Astrocyte (in vitro differentiated cells and primary cell): ENCODE results near the gene JOSD2. TPM values are rescaled to one million over a fixed set of nuclear protein-coding genes. Genes with fewer than 3 reads are reported as not detected.

Experiments used
- DNase-seq: peaks from one replicate; pipeline ENCODE4 v3.0.0-alpha.2; 2010; ENCODE audit warnings: low read depth
- FAIRE-seq: peaks from 2 replicates; lab custom pipeline; 2011; peaks lifted over from hg19 to GRCh38; lab: Jason Lieb, UNC
- H2AFZ ChIP-seq: 2 replicates; pipeline ENCODE4 v1.6.0; 2012; ENCODE audit warnings: low read depth, low read length, inconsistent platforms
- H3K27ac ChIP-seq: 2 replicates; pipeline ENCODE4 v1.5.1; 2011; ENCODE audit warnings: low read depth, low read length, inconsistent platforms
- H3K27me3 ChIP-seq: 2 replicates; pipeline ENCODE4 v1.6.0; 2011; ENCODE audit warnings: low read length, inconsistent platforms; ENCODE audit not compliant: insufficient read depth
- H3K36me3 ChIP-seq: 2 replicates; pipeline ENCODE4 v1.5.1; 2011; ENCODE audit warnings: low read length, inconsistent platforms; ENCODE audit not compliant: insufficient read depth
- H3K4me1 ChIP-seq: 2 replicates; pipeline ENCODE4 v1.5.1; 2011; ENCODE audit warnings: low read length, inconsistent platforms; ENCODE audit not compliant: insufficient read depth
- H3K4me2 ChIP-seq: 2 replicates; pipeline ENCODE4 v1.6.0; 2012; ENCODE audit warnings: low read length, inconsistent platforms
- H3K4me3 ChIP-seq: 2 replicates; pipeline ENCODE4 v1.5.1; 2011; ENCODE audit warnings: low read depth, mild to moderate bottlenecking, low read length, inconsistent platforms; ENCODE audit not compliant: insufficient read depth
- H3K79me2 ChIP-seq: 2 replicates; pipeline ENCODE4 v1.6.0; 2012; ENCODE audit warnings: mild to moderate bottlenecking, low read length, inconsistent platforms; ENCODE audit not compliant: insufficient read depth
- H3K9ac ChIP-seq: 2 replicates; pipeline ENCODE4 v1.6.0; 2012; ENCODE audit warnings: mild to moderate bottlenecking, low read length, inconsistent platforms
- H3K9me3 ChIP-seq: 2 replicates; pipeline ENCODE4 v1.5.1; 2012; ENCODE audit warnings: low read depth, mild to moderate bottlenecking, low read length, inconsistent platforms; ENCODE audit not compliant: insufficient read depth
- H4K20me1 ChIP-seq: 2 replicates; pipeline ENCODE4 v1.6.0; 2012; ENCODE audit warnings: low read length, inconsistent platforms; ENCODE audit not compliant: insufficient read depth
- H3K27ac Mint-ChIP-seq: one replicate; pipeline ENCODE4 v1.8.0; 2021; ENCODE audit warnings: mild to moderate bottlenecking, mixed read lengths; ENCODE audit not compliant: unreplicated experiment
- H3K27me3 Mint-ChIP-seq: one replicate; pipeline ENCODE4 v1.8.0; 2021; ENCODE audit warnings: low read depth, mixed read lengths; ENCODE audit not compliant: unreplicated experiment
- H3K36me3 Mint-ChIP-seq: one replicate; pipeline ENCODE4 v1.8.0; 2021; ENCODE audit warnings: low read depth, mixed read lengths; ENCODE audit not compliant: unreplicated experiment
- H3K4me1 Mint-ChIP-seq: one replicate; pipeline ENCODE4 v1.8.0; 2021; ENCODE audit warnings: low read depth, mixed read lengths; ENCODE audit not compliant: unreplicated experiment
- H3K4me3 Mint-ChIP-seq: one replicate; pipeline ENCODE4 v1.8.0; 2021; ENCODE audit warnings: mild to moderate bottlenecking, moderate library complexity, mixed read lengths; ENCODE audit not compliant: unreplicated experiment
- H3K9me3 Mint-ChIP-seq: one replicate; pipeline ENCODE4 v1.8.0; 2021; ENCODE audit warnings: mild to moderate bottlenecking, mixed read lengths; ENCODE audit not compliant: unreplicated experiment
- EZH2 ChIP-seq: IDR thresholded peaks from 2 replicates; pipeline ENCODE4 v1.6.1; 2012; ENCODE audit warnings: mild to moderate bottlenecking, low read length, inconsistent platforms; ENCODE audit not compliant: insufficient read depth
- total RNA-seq: library from RNA; stranded (reverse); gene quantifications from 2 replicates; pipeline ENCODE4 v1.2.1, GENCODE V29; 2021
- TF ChIP-seq, protein P1 (sequence below): IDR thresholded peaks from 2 replicates; pipeline ENCODE4 v1.5.1; 2011; ENCODE audit warnings: low read depth, mild to moderate bottlenecking, inconsistent platforms, low read length, moderate library complexity; ENCODE audit not compliant: insufficient read depth

Gene JOSD2
- total RNA-seq, 1 donor from 2014 or later: not detected

DNA sequence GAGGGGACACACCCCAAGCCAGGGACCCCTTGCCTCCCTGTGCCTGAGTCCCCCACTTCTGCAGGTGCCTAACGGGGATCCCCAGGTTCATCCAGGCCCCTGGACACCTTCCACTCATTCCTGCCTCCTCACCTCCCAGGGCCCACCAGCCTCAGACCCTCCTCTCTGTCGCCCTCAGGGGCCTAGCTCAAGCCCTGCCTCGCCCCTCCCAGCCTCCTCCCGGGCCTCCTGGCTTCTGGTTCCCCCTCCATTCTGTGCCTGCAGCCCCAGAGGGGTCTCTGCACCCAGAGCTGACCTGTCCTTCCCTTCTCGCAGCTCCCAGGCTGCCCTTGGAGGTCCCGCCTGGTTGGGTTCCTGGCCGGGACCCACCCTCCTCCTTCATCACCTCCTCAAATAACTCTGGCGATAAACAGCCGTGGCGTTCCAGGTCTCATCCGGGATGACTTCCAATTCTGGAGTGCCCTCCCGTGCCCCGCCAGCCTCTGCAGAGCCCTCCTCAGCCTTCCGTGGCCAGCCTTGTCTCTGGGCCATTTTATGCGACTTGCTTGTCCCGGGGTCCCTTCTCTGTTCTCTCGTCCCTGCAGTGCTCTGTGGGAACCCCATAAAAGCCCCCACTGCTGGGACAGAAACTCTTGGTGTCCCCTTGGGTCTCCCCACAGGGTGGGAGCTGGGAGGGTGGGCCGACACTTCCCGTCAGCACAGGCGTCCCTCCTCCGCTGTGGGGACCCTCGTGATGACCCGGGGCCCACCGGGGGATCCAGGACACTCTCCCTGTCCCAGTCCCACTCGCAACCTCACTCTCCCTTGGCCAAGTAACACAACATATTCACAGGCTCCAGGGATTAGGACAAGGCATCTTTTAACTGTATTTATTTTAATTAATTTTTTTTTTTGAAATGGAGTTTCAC lies 9.2 kb downstream of the JOSD2 start:
- H3K79me2 ChIP-seq: no peaks in the 10 kb centered on the region
- H3K9me3 ChIP-seq: no peaks in the 10 kb centered on the region
- Mint-ChIP-seq H3K4me1 (no peaks in the 10 kb centered on the region), H3K36me3 (no peaks in the 10 kb centered on the region), H3K4me3 (no peak overlapping the region), H3K27ac (no peak overlapping the region), H3K27me3 (no peaks in the 10 kb centered on the region), H3K9me3 (peaks cover 11% of the 10 kb centered on the region)
- no peak overlapping the region for H3K27ac ChIP-seq
- no peak overlapping the region for H3K9ac ChIP-seq
- H3K4me3 ChIP-seq: no peak overlapping the region
- H3K36me3 ChIP-seq: no peaks in the 10 kb centered on the region
- peaks cover 4% of the 10 kb centered on the region for H3K27me3 ChIP-seq
- H3K4me2 ChIP-seq: no peak overlapping the region
- H4K20me1 ChIP-seq: no peaks in the 10 kb centered on the region
- no peak for DNase-seq
- TF ChIP-seq, protein P1, sequence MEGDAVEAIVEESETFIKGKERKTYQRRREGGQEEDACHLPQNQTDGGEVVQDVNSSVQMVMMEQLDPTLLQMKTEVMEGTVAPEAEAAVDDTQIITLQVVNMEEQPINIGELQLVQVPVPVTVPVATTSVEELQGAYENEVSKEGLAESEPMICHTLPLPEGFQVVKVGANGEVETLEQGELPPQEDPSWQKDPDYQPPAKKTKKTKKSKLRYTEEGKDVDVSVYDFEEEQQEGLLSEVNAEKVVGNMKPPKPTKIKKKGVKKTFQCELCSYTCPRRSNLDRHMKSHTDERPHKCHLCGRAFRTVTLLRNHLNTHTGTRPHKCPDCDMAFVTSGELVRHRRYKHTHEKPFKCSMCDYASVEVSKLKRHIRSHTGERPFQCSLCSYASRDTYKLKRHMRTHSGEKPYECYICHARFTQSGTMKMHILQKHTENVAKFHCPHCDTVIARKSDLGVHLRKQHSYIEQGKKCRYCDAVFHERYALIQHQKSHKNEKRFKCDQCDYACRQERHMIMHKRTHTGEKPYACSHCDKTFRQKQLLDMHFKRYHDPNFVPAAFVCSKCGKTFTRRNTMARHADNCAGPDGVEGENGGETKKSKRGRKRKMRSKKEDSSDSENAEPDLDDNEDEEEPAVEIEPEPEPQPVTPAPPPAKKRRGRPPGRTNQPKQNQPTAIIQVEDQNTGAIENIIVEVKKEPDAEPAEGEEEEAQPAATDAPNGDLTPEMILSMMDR: no peak
- TF ChIP-seq EZH2: no peak
- FAIRE-seq: no peak
- no peaks in the 10 kb centered on the region for H3K4me1 ChIP-seq
- H2AFZ ChIP-seq: no peak overlapping the region

DNA sequence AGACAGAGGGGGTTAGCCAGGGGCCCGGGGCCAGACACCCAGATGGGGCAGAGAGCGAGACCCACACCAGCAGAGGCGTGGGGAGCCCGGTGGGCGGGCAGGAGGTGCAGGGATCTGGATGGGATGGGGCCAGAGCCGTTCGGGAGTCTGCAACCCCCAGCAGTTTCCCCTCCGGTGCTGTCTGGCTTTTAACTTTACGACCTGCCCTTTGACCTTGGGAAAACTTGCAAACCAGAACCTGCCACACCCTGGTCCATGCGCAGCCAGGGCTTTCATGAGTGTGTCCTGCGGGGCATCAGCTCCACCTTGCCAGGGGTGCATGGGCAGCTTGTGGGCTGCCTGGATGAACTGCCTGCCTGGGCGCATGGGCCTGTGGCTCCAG lies 9.8 kb downstream of the JOSD2 start:
- Mint-ChIP-seq H3K36me3 (no peaks in the 10 kb centered on the region), H3K4me3 (no peak overlapping the region), H3K27ac (no peak overlapping the region), H3K4me1 (no peaks in the 10 kb centered on the region), H3K27me3 (no peaks in the 10 kb centered on the region), H3K9me3 (peaks cover 11% of the 10 kb centered on the region)
- no peak overlapping the region for H3K4me2 ChIP-seq
- no peaks in the 10 kb centered on the region for H3K36me3 ChIP-seq
- H3K27ac ChIP-seq: no peak overlapping the region
- TF ChIP-seq, protein P1: no peak
- no peak for TF ChIP-seq EZH2
- no peaks in the 10 kb centered on the region for H4K20me1 ChIP-seq
- no peak overlapping the region for H3K4me3 ChIP-seq
- H3K27me3 ChIP-seq: peaks cover 4% of the 10 kb centered on the region
- H3K9me3 ChIP-seq: no peaks in the 10 kb centered on the region
- no peaks in the 10 kb centered on the region for H3K79me2 ChIP-seq
- H2AFZ ChIP-seq: no peak overlapping the region
- FAIRE-seq (no peak), DNase-seq (no peak)
- no peaks in the 10 kb centered on the region for H3K4me1 ChIP-seq
- no peak overlapping the region for H3K9ac ChIP-seq

DNA sequence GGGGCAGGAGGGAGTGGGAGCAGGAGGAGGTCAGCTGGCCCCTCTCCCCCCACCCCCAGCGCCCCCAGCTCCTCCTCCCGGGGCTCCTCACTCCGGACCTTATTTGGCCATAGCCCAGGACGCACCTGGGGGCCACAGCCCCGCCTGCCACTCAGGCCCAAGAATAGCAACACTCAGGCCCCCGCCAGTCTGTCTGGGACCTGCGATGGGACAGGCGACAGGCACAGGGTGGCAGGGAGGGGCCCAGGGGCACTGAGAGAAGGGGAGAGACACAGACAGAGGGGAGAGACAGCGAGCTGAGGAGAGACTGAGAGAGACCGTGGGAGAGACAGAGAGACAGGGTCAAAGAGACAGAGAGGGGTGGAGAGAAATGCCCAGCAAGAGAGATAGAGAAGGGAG lies 10.2 kb downstream of the JOSD2 start:
- TF ChIP-seq, protein P1: no peak
- Histone ChIP-seq H3K4me1 (no peaks in the 10 kb centered on the region), H3K4me3 (no peak overlapping the region), H3K79me2 (no peaks in the 10 kb centered on the region), H3K9me3 (no peaks in the 10 kb centered on the region), H3K36me3 (no peaks in the 10 kb centered on the region), H3K4me2 (no peak overlapping the region), H2AFZ (no peak overlapping the region), H3K27ac (no peak overlapping the region), H3K27me3 (peaks cover 4% of the 10 kb centered on the region), H3K9ac (no peak overlapping the region), H4K20me1 (no peaks in the 10 kb centered on the region)
- Mint-ChIP-seq H3K9me3 (peaks cover 14% of the 10 kb centered on the region), H3K4me1 (no peaks in the 10 kb centered on the region), H3K4me3 (no peak overlapping the region), H3K27me3 (no peaks in the 10 kb centered on the region), H3K27ac (no peak overlapping the region), H3K36me3 (no peaks in the 10 kb centered on the region)
- no peak for FAIRE-seq
- no peak for DNase-seq
